Right forelimb (tissue), 1 donor: ENCODE results near the gene WNK1.
"Not testable (repeated sequence)": the region's sequence is repeated elsewhere in the genome, so short reads cannot be mapped to it uniquely, and the experiment has no call there.

ENCODE experiments used
- DNase-seq: peaks from one replicate; pipeline ENCODE4 v3.0.0-alpha.2; 2018

WNK1 gene

GRCh38 chr12:913919-914698 is 161.7 kb downstream of the WNK1 start:
- DNase-seq = no peak

GRCh38 chr12:915090-915489 is 162.7 kb downstream of the WNK1 start:
- DNase-seq = no peak

- DNase-seq = no peak
These were observed 163.9 kb downstream of the WNK1 start for GRCh38 chr12:916240-916639.

DNA sequence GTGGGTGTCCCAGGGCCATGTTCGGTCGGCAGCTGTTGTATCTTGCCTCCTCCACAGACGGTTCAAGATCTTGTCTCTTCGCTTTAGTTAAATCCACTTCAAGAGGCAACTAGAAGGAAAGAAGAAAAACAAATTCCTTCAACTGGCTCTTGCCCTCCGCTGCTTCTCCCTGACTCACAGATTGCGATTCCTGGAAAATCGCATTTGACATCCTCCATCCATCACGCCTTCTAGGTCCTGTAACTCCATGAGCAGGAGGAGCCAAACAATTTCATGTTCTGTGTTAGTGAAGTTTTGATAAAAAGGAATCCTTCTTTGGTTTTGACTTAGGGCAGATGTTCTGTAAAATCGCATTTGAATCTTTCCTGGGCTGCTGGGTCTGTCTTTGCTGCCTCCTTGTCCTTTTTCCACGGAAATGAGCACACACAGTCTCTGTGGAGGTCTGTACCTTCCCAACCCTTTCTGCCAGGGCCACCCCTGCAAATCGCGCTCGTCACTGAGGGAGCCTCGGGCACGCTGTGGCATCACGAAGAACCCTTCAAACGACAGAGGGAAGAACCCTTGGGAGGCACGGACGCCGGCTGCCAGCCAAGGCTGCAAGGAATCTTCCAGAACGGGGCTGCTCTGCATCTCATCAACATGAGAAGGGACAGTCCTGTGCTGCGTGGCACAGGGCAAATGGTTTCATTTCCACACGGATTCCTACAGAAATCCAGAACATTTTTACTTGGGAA is 164.5 kb downstream of the WNK1 start:
- DNase-seq = no peak

- no peak for DNase-seq
These were observed 168.3 kb downstream of the WNK1 start for GRCh38 chr12:920676-921075.

- DNase-seq = no peak
These were observed 169.9 kb downstream of the WNK1 start for GRCh38 chr12:922285-922684.

DNA sequence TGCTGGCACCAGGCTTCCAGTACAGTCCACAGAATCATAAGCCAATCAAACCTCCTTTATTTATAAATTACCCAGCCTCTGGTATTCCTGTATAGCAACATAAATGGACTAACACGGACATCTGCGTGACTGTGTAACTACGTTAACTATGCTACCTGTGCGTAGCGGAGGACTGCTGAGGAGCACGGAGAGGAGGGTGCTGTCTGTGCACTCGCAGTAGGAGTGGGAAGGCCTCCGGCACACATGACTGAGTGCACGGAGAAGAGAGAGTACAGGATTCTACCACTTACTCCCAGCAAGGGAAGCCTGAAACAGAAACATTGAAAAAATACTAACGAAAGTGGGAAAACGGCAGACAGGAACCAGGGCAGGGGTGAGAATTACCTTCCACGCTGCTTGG is 174.3 kb downstream of the WNK1 start:
- no peak for DNase-seq

- DNase-seq = no peak
These were observed 178.7 kb downstream of the WNK1 start for GRCh38 chr12:931060-931459.

DNA sequence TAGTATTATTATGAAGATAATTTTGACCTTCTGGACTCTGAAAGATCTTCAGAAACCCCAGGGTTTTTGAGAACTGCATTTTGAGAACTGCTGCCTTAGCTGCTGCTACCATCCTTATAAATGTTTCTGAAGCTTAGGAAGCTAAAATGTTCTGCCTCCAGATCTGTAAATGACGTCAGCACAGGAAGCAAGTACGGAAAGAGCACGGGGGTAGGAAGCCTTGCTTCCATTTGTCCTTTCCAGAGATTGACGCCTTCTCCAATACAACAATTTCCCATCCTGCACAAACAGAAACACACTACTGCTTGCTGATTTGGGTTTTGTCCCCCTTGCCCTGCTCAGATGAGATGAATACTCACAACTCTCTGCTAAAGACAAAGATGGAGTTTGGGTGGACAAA is 179.2 kb downstream of the WNK1 start:
- no peak for DNase-seq

DNA sequence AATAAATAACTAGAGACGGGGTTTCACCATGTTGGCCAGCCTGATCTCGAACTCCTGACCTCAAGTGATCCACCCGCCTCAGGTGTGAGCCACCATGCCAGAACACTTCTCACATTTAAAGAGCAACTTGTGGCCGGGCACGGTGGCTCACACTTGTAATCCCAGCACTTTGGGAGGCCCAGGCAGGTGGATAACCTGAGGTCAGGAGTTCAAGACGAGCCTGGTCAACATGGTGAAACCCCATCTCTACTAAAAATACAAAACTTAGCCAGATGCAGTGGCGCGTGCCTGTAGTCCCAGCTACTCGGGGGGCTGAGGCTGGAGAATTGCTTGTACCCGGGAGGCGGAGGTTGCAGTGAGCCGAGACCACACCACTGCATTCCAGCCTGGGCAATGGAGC is 183.5 kb downstream of the WNK1 start:
- DNase-seq = not testable (repeated sequence)

DNA sequence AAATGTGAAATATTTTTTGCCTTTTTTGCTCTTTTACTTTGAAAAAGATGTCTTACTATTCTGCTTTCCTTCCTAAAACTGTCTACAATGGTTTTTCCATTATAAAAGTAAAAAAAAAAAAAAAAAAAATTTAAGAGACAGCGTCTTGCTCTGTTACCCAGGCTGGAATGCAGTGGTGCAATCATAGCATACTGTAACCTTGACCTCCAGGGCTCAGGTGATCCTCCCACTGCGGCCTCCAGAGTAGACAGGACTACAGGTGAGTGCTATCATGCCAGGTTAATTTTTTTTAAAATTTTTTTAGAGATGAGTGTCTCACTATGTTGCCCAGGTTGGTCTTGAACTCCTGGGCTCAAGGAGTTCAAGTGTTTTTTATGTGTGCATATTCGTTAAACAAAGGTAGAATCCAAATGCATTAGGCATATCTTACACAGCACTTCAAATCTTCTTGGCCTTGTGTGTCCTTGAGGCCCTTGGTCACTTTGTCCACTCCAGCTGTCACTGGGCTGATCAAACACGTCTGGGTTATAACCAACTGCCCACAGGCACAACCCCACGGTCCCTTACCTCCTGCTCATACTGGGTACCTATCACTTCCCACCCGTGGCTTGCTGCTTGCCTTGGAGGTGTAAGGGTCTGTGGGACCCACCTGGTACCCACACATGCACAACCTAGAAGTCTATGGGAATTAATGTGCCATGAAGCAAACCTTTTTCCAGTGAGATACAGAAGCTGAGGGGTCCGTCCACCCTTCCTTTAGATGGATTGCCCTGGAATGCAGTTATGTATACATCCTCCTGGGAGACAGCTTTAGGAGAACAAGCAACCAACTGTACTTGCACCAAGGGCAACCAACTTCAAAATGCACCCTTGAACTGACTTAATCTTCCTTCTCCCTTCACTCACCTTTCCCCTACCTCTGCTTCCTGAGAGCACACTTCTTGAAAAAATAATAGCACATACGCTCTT is 184.3 kb downstream of the WNK1 start:
- no peak for DNase-seq

DNA sequence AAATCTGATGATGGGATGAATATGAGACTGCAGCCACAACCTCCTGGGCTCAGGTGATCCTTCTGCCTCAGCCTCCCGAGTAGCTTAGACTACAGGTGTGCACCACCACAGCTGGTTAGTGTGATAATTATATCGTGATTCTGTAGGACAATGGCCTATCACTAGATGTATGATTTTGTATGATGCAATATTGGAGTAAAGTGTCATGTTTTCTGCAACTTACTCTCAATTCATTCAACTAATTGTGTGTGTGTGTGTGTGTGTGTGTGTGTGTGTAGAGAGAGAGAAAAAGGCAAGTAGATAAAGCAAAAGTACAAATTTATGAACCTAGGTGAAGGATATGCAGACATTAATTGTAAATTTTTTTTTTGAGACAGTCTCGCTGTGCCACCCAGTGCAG is 186.4 kb downstream of the WNK1 start:
- no peak for DNase-seq

- DNase-seq = no peak
These were observed 190.7 kb downstream of the WNK1 start for GRCh38 chr12:943051-943450.

- no peak for DNase-seq
These were observed 191.8 kb downstream of the WNK1 start for GRCh38 chr12:944211-944610.

DNA sequence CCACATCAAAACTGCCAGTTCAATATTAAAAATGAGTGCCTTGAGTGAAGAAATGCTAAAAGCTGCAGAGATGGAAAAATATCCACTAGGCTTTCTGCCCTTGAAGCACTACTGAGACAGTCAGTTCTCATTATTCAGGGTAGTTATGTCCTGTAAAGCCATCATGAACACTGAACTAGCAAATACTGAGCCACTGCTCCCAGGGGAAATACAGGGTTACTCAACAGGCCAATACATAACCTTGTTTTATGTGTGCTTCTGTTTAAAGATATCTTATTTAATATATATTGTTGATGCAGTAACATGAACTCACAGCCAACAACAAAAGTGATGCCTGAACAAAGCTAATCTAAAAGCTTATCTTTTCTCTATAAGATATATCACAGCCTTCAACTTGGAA is 193.8 kb downstream of the WNK1 start:
- no peak for DNase-seq

DNA sequence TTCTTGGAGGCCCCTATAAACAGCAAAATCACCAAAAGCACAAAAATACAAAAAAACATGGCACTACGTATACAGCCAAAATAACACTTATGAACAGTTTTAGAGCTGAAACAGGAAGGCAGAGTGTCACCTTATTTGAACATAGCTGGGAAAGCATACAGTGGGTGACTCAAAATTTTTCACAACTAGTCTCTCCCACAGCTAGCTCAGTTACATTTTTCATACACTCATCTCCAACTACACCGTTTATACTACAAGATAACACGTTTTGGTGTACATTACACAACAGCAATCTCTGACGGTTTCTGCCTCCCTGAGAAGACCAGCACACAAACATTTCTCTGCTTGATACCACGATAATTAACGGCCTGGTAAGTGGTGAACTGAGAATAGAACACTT is 194.3 kb downstream of the WNK1 start:
- DNase-seq = no peak

- no peak for DNase-seq
These were observed 195.9 kb downstream of the WNK1 start for GRCh38 chr12:948238-948637.

DNA sequence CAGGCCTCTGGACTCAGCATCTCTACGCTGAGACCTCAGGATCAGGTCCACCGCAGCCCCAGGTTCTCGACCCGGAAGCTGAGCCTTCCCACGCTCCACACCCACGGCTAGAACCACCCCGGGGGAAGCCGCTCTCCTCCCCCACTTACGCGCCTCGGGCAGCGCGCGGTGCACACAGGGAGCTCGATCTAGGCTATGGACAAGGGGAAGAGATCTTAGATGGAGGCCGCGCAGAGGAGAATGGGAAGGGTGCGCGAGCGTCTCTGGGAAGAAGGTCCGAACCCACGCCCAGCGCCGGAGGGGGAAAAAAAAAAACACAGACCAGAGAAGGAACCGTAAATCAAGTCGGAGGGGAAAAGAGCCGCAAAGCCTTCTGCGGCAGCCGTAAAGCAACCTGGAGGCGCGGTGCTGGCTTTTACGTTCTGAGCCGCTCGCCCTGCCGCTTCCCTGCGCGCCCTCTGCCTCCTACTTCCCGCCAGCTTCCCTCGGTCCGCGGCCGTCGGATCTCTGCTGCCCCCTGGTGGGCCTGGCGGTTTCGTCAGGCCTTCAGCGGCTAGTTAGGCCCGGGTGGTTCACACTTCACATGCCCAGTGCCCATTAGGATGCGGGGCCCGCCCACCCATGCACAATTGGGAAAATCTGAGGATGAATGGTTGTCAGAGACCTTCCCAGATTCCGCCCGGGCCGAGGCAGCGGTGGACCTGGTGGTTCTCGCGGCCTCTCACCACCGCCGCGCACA is 197.2 kb downstream of the WNK1 start, which contains the start of gene RAD52:
RAD52 (minus strand) TSS at position 242 of the 739 bp plus-strand sequence. CDS start 16,636 bp downstream, outside the sequence.
- peak; percentile 99 for DNase-seq

DNA sequence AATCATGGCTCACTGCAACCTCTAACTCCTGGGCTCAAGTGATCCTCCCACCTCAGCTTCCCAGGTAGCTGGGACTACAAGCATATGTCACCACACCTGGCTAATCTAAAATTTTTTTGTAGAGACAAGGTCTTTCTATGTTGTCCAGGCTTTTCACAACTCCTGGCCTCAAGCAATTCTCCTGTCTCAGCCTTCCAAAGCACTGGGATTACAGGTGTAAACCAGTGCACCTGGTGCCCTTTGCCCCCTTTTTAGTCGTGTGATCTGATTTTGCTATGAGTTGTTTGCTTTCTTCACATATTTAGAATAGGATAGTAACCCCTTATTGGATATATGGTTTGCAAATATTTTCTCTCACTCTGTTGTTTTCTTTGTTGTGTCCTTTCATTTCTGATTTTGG is 198.8 kb downstream of the WNK1 start:
- no peak for DNase-seq

GRCh38 chr12:953776-954175 is 201.4 kb downstream of the WNK1 start:
- DNase-seq = no peak

- no peak for DNase-seq
These were observed 202.4 kb downstream of the WNK1 start for GRCh38 chr12:954741-955140.

DNA sequence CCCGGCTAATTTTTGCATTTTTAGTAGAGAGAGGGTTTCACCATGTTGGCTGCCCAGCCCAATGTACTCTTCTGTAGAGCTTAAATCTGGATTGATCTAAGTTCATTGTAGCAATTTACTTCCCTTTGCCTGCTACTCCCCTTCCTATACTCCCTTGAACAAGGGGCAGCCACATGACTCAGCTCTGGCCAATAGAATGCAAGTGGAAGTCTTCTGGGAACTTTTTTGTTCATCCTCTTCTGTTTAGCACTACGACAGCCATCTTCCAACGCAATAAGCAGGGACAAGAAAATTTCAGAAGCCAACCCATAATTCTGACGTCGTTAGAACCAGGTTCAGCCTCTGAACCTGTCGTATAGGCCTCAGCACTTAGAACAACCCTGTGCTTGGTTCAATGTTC is 203.6 kb downstream of the WNK1 start:
- no peak for DNase-seq
